ENCODE results near the gene ARHGAP19. TPM values are rescaled to one million over a fixed set of nuclear protein-coding genes. Genes with fewer than 3 reads are reported as not detected.

The ARHGAP19 gene
- total and polyA plus RNA-seq, 2 donors (not counting 3 experiments of a cell fraction or from before 2014, with no cell fraction given) = 6.8 to 20.0 TPM

- ChIA-PET CTCF (interaction anchor here (1.4 to 6.8 kb wide), 2 partner anchors 9 kb away, joined by 4 to 110 read pairs; no protein-coding TSS in a partner anchor), POLR2A (no interaction called here)
- Histone ChIP-seq H3K4me2 (ENCODE audit: insufficient read depth, low read length) (no peak overlapping the region), H2AFZ (ENCODE audit: low read depth, low read length) (no peak overlapping the region), H3K9me3 (replicated peaks; ENCODE audit: control insufficient read depth, insufficient read depth, low read length) (no peaks in the 10 kb centered on the region), H3K4me3 (replicated peaks in 1 of 3; ENCODE audit: insufficient read depth in 1 of 3, low read depth in 1 of 3, low read length in 3 of 3) (no peak overlapping the region), H4K20me1 (replicated peaks; ENCODE audit: control insufficient read depth, extremely low read depth, insufficient read depth, low read length) (no peaks in the 10 kb centered on the region), H3K9me1 (replicated peaks; ENCODE audit: control insufficient read depth, extremely low read depth, insufficient read depth, low read length) (no peaks in the 10 kb centered on the region), H3K36me3 (ENCODE audit: control insufficient read depth in 2 of 2, extremely low read depth in 1 of 2, insufficient read depth in 2 of 2, low read length in 2 of 2) (no peaks in the 10 kb centered on the region), H3K27me3 (ENCODE audit: control insufficient read depth in 2 of 2, insufficient read depth in 2 of 2, low read length in 2 of 2) (peaks cover 3% of the 10 kb centered on the region in 2 experiments), H3K9ac (replicated peaks; ENCODE audit: extremely low read depth, insufficient read depth, low read length) (no peak overlapping the region), H3K27ac (ENCODE audit: insufficient read depth, low read depth, low read length) (no peak overlapping the region), H3K4me1 (ENCODE audit: control insufficient read depth, extremely low read depth, insufficient read depth, low read length) (no peaks in the 10 kb centered on the region), H3K79me2 (ENCODE audit: control insufficient read depth, insufficient read depth, low read length) (no peaks in the 10 kb centered on the region)
- intact Hi-C loops (cut with micrococcal nuclease) = no loop called here
- BruUV-seq (replicated peaks) = no TSS peak
- TF ChIP-seq, protein P1, sequence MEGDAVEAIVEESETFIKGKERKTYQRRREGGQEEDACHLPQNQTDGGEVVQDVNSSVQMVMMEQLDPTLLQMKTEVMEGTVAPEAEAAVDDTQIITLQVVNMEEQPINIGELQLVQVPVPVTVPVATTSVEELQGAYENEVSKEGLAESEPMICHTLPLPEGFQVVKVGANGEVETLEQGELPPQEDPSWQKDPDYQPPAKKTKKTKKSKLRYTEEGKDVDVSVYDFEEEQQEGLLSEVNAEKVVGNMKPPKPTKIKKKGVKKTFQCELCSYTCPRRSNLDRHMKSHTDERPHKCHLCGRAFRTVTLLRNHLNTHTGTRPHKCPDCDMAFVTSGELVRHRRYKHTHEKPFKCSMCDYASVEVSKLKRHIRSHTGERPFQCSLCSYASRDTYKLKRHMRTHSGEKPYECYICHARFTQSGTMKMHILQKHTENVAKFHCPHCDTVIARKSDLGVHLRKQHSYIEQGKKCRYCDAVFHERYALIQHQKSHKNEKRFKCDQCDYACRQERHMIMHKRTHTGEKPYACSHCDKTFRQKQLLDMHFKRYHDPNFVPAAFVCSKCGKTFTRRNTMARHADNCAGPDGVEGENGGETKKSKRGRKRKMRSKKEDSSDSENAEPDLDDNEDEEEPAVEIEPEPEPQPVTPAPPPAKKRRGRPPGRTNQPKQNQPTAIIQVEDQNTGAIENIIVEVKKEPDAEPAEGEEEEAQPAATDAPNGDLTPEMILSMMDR (IDR thresholded peaks at IDR 0.05; ENCODE audit: extremely low read depth in 1 of 2, insufficient read depth in 1 of 2, low read depth in 1 of 2, low read length in 2 of 2) = no peak
- no peak for TF ChIP-seq GATA2 (IDR thresholded peaks at IDR 0.05; ENCODE audit: insufficient read depth, insufficient read length, low read depth, low read length)
- TF ChIP-seq FOS (IDR thresholded peaks at IDR 0.05; ENCODE audit: borderline replicate concordance, insufficient read depth, low read length) = no peak
- TF ChIP-seq EZH2 (IDR thresholded peaks at IDR 0.05; ENCODE audit: borderline replicate concordance, low read depth, low read length, severe bottlenecking) = no peak
- no peak for TF ChIP-seq POLR2AphosphoS5 (IDR thresholded peaks at IDR 0.05; ENCODE audit: insufficient read depth, low read depth, low read length)
- TF ChIP-seq JUN (IDR thresholded peaks at IDR 0.05; ENCODE audit: borderline replicate concordance, insufficient read depth, insufficient read length, low read depth) = no peak
- no peak for TF ChIP-seq MYC (IDR thresholded peaks at IDR 0.05; ENCODE audit: low read depth, low read length)
- TF ChIP-seq POLR2A (IDR thresholded peaks at IDR 0.05; ENCODE audit: low read depth, low read length) = no peak
- dilution Hi-C loops (cut with MboI; ENCODE audit: extremely low pct_ligation_motif_present, low sequenced_read_pairs) = no loop called here
- no peak for DNase-seq (ENCODE audit: low read depth, low spot score)
- no peak for FAIRE-seq
Observed at GRCh38 chr10:97200616-97201015, 91.8 kb downstream of the ARHGAP19 start.

Data from endothelial cell of umbilical vein (primary cell).